Measurements from ENCODE around the gene GPR39. TPM values are rescaled to one million over a fixed set of nuclear protein-coding genes. Genes with fewer than 3 reads are reported as not detected.
"Not testable (repeated sequence)": the region's sequence is repeated elsewhere in the genome, so short reads cannot be mapped to it uniquely, and the experiment has no call there.

Gene GPR39
- total RNA-seq, 1 experiment from 2014 or later, result 20.9 TPM

- H3K27ac ChIP-seq, result no peak overlapping the region
- intact Hi-C loops (cut with micrococcal nuclease; ENCODE audit: unreplicated experiment), result no loop called here
- no peaks in the 10 kb centered on the region for H3K4me1 ChIP-seq (replicated peaks; ENCODE audit: insufficient read depth)
- DNase-seq, result no peak
- 0 out of 2 replicates have a peak, but pooled peaks cover 3% of the 10 kb centered on the region for H4K20me1 ChIP-seq (ENCODE audit: insufficient read depth)
- POLR2A ChIA-PET (ENCODE audit: unreplicated experiment), result no interaction called here
- H3K9me3 ChIP-seq (ENCODE audit: insufficient read depth, low read depth), result no peaks in the 10 kb centered on the region
- H3K9me2 ChIP-seq (ENCODE audit: insufficient read depth), result no peaks in the 10 kb centered on the region
- H3K27me3 ChIP-seq (ENCODE audit: insufficient read depth, low read depth), result no peaks in the 10 kb centered on the region
- no peak overlapping the region for H3K4me3 ChIP-seq
- CTCF ChIA-PET, result no interaction called here
- no TSS peak for BruUV-seq (replicated peaks)
- H2AFZ ChIP-seq, result no peak overlapping the region
- H3K36me3 ChIP-seq (ENCODE audit: low read depth), result peaks cover 4% of the 10 kb centered on the region; the same call in 1 of the 2 replicates
- no peaks in the 10 kb centered on the region for H3F3A ChIP-seq (ENCODE audit: insufficient read depth, low read depth)
- TF ChIP-seq EZH2 (IDR thresholded peaks at IDR 0.05; ENCODE audit: low read depth) (no peak), CTCF (conservative IDR thresholded peaks at IDR 0.05) (no peak)
- no peak overlapping the region for H3K4me2 ChIP-seq
- peaks cover 12% of the 10 kb centered on the region; the same call in 1 of the 2 replicates for H3K79me2 ChIP-seq (ENCODE audit: low read depth)
These were observed 106.3 kb downstream of the GPR39 start for GRCh38 chr2:132522901-132523300.

- H2AFZ ChIP-seq; BruUV-seq (replicated peaks); H3K27me3 ChIP-seq (ENCODE audit: insufficient read depth, low read depth); H3K36me3 ChIP-seq (ENCODE audit: low read depth); DNase-seq; H3K4me3 ChIP-seq; POLR2A ChIA-PET (ENCODE audit: unreplicated experiment); intact Hi-C loops (cut with micrococcal nuclease; ENCODE audit: unreplicated experiment); H3K4me2 ChIP-seq; H3K4me1 ChIP-seq (replicated peaks; ENCODE audit: insufficient read depth); H3K9me2 ChIP-seq (ENCODE audit: insufficient read depth); H3K27ac ChIP-seq; CTCF ChIA-PET; H4K20me1 ChIP-seq (ENCODE audit: insufficient read depth); H3K9me3 ChIP-seq (ENCODE audit: insufficient read depth, low read depth); H3F3A ChIP-seq (ENCODE audit: insufficient read depth, low read depth): not testable (repeated sequence)
- H3K79me2 ChIP-seq (ENCODE audit: low read depth), result peaks cover 26% of the 10 kb centered on the region
These were observed 120.5 kb downstream of the GPR39 start for GRCh38 chr2:132537061-132537460.

- ChIA-PET POLR2A (ENCODE audit: unreplicated experiment) (no interaction called here), CTCF (no interaction called here)
These were observed 121.8 kb downstream of the GPR39 start for GRCh38 chr2:132538331-132538855.

More at GRCh38 chr2:132538331-132538855, 121.8 kb downstream of the GPR39 start:
- no peak overlapping the region for H3K4me3 ChIP-seq
- peaks cover 4% of the 10 kb centered on the region; the same call in 1 of the 2 replicates for H3F3A ChIP-seq (ENCODE audit: insufficient read depth, low read depth)
- H3K9me3 ChIP-seq (ENCODE audit: insufficient read depth, low read depth), result no peaks in the 10 kb centered on the region; the same call in none of the 2 replicates
- no peaks in the 10 kb centered on the region for H3K9me2 ChIP-seq (ENCODE audit: insufficient read depth)
- no peak for DNase-seq
- H3K79me2 ChIP-seq (ENCODE audit: low read depth), result peaks cover 26% of the 10 kb centered on the region
- BruUV-seq (replicated peaks), result no TSS peak
- H4K20me1 ChIP-seq (ENCODE audit: insufficient read depth), result no peaks in the 10 kb centered on the region
- H3K36me3 ChIP-seq (ENCODE audit: low read depth), result no peaks in the 10 kb centered on the region
- no peak overlapping the region for H3K27ac ChIP-seq
- no peaks in the 10 kb centered on the region for H3K27me3 ChIP-seq (ENCODE audit: insufficient read depth, low read depth)
- no peak for TF ChIP-seq CTCF (conservative IDR thresholded peaks at IDR 0.05)
- no peak for TF ChIP-seq EZH2 (IDR thresholded peaks at IDR 0.05; ENCODE audit: low read depth)
- H3K4me1 ChIP-seq (replicated peaks; ENCODE audit: insufficient read depth), result peaks cover 18% of the 10 kb centered on the region
- intact Hi-C loops (cut with micrococcal nuclease; ENCODE audit: unreplicated experiment), result no loop called here
- no peak overlapping the region for H2AFZ ChIP-seq
- H3K4me2 ChIP-seq, result no peak overlapping the region
